HG02571 (cell line): ENCODE results near the gene MYO3B.
"Not testable (repeated sequence)": the region's sequence is repeated elsewhere in the genome, so short reads cannot be mapped to it uniquely, and the experiment has no call there.

Experiments used
- ATAC-seq: cut with Tn5 transposase; IDR thresholded peaks from one replicate; pipeline ENCODE4 v1.9.1; 2021; ENCODE audit warnings: mild to moderate bottlenecking, moderate library complexity; ENCODE audit not compliant: unreplicated experiment

Gene MYO3B

DNA sequence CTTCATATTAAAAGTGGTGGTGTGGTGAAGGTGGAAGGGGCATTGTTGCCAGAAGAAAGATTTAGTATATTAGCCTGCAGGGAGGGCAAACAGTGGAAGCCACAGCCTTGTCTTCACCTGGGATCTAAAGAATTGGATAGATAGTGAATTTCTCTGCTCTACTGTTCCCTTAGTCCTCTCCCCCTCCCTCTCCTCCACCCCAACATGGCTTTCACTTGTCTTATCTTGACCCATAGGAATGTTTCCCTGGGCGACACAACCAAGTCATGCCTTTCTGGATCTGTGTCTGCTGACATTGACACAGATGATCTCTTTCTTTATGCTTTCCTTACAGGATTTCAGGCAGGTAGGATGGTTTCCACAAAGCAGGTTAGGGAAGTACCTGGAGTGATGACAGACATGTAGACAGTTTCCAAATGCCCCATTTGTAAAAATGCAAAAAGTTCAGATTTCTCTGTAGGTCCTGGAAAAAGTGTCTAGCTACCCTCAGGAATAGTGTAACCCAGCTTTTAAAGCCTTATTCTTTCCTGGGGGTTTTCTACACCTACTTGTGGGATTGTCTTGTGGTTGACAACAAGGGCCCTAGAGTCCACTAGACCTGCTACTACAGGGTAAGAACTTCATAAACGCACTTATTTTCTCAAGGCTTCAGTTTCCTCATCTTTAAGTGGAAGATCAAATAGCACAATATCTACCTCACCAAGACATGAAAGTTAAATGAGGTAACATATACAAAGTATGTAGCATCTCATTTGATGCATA lies 353.0 kb downstream of the MYO3B start:
- no peak for ATAC-seq

DNA sequence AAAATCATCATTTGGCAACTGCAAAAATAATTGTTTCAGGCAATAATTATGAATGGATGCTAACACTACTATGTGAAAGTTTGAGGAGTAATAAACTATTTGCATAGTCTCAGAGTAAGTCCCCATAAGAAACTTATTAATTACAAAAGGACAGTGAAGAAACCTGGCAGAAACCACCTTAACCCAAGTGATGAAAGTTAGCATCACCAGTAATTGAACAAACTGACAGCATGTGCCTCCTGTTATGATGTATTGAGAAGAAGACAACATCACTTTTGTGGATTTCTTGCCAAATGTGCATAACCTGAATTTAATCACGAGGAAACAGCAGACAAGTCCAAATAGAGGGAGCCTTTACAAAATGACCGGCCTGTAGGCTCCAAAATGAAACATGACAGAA lies 353.9 kb downstream of the MYO3B start:
- ATAC-seq: no peak

DNA sequence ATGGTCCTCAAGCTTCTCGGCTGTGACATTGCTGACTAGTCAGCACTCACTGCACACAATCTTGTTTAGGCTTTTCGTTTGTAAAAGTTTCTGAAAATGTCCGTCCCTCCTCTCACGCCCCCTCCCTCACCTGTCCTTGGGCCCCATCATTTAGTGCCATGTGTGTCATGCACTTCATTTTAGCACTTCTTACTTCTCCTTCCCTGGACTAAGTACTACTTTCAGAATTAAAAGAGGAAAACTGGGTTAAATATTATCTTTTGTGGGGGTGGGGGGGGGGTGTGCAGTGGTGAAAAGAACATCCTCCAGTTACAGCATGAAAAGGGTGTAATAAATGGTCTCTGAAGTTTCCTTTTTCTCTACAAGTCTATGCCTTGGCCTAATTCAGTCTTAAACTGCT lies 355.2 kb downstream of the MYO3B start:
- peak; percentile 67 for ATAC-seq

DNA sequence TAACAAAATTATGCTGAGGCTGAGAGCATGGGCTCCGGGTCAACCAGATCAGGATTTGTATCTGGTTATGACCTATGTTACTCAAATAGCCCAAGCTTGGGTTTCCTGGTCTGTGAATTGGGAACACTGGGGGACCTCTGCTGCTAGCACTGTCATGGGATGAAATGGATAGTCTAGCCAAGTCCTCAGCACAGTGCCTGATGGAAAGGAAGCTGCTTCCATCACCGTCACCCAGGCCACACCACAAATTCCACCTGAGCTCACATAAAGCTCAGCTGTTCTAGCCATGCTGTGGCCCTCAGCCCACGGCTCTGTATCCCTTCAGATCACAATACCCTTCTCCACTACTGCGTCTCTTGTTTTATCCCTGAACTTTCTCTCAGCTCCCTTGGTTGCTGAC lies 357.6 kb downstream of the MYO3B start:
- ATAC-seq: no peak

- ATAC-seq: no peak
Measured at GRCh38 chr2:170544817-170545216, 366.9 kb downstream of the MYO3B start.

DNA sequence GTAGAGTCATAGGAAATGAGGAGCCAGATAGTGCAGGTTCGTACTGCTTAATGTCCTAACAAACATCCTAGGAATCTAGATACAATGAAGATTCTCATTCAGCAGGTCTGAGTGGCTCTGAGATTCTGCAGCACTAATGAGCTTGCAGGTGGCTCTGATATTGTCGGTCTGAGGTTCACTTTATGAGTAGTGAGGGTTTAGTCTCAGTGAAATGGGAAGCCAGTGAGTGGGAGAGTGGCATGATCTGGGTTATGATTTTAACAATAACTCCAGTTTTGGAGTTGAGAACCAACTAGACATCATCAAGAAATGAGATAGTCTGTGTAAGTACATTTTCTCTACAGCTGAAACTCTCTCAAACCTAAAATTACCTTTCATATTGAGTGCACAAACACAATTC lies 370.4 kb downstream of the MYO3B start:
- no peak for ATAC-seq

DNA sequence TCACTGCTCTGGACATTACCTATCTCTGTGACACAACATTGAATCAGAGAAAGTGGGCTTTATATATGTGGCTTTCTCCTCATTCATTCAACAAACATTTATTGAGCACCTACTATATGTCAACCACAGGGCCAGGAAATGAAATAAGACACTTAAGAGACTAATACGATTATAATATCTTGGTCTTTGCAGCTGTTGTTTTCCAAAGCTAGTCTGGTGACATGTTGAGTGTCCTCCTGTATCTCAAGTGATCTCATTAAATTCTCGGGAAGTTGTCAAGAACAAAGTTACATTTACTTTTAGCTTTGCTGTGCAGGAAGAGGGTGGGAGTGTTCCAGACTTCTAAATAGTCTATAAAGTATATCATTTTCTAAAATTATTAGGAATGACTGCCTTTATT lies 372.6 kb downstream of the MYO3B start:
- ATAC-seq: no peak

GRCh38 chr2:170551899-170552298 lies 374.0 kb downstream of the MYO3B start:
- not testable (repeated sequence) for ATAC-seq

DNA sequence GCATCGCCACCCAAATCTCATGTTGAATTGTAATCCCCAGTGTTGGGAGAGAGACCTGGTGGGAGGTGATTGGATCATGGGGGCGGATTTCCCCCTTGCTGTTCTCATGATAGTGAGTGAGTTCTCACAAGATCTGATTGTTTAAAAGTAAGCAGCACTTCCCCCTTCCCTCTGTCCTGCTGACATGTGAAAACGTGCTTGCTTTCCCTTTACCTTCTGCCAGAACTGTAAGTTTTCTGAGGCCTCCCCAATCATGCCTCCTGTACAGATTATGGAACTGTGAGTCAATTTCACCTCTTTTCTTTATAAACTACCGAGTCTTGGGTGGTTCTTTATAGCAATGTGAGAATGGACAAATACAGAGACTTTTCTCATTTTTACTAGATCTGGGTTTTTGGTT lies 375.8 kb downstream of the MYO3B start:
- no peak for ATAC-seq

DNA sequence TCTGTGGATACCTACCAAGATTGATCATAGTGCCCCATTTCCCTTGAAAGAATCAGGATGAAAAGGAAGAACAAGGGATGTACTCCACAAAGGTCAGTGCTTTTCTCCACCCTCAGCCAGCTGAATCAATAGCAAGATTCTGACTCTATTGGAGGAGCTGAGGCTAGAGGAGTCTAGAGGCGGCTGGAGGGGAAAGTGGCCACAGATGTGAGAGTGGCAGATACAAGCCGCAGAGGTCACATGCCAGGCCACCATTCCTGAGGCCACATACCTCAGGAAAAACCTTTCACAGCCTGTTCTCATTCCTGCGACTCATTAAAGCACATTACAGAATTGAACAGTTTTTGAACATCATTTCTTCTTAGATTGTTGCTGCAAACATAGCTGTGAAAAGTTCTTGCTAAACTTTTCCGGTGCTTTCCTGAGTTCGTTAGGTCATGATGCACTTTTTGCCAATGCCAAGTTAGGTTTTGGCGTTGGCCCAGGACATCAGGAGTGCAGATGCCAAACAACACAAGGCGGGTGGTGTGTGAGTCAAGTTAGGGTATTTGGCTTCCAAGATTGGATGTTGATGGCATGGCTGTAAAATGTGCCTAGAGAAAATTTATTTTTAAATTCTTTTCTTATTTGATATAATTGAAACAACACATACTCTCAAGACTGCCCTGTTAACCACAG lies 376.5 kb downstream of the MYO3B start:
- ATAC-seq: no peak

- ATAC-seq: no peak
Measured at GRCh38 chr2:170562928-170563327, 385.0 kb downstream of the MYO3B start.

DNA sequence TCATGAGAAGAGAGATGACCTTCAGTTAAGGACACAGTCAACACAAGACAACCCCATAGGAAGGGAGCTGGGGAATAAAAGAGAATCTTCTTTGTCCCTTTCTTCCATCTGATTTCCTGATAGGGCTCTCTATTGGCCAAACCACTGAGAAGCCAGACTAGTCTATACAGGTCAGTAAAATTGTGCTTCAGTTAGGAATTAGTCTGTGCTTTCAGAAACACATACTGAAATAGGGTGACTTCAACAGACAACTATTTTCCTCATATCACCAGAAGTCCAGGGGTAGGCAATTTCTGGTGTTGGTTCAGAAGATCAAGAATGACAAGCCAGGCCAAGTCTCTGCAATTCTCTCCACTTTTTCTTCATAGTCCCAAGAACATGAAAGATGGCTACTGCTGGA lies 385.5 kb downstream of the MYO3B start:
- ATAC-seq: no peak

GRCh38 chr2:170566138-170566537 lies 388.2 kb downstream of the MYO3B start:
- no peak for ATAC-seq

DNA sequence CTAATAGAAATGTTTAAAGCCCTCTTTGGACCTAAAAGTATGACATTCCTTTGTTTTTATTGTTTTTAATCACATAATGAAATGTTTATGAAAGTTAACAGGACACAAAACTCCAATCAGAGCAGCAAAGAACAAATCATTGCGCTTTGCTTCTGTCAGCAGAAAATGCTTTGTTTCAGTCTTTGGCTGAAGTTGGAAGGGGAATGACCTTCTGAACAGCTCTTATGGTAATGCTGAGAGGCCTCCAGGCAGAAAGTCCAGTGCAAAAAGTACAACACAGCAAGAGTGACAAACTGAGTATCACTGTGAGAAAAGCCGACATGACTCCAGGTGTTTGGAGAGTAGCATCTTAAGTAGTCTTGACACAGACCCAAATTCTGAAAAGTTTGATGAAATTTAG lies 389.5 kb downstream of the MYO3B start:
- ATAC-seq: no peak

DNA sequence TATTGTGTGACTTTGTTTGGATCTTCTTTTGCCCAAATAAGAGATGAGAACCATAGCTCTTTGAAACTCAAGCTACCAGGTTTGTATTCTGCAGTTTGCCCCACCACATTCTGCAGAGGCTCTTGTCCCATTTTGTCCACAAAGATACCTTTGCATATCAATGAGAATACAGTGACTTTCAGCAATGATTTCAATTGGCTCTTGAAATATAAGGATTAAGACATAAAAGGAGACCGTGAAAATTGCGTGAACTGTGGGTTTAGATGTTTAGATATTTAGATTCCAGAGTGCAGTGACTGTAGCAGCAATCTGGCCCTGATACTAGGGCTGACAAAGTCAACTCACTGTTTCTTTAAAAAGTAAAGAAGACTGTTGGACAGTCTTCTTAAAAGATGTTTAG lies 390.6 kb downstream of the MYO3B start:
- ATAC-seq: no peak

- ATAC-seq: no peak
Measured at GRCh38 chr2:170571612-170572011, 393.7 kb downstream of the MYO3B start.

DNA sequence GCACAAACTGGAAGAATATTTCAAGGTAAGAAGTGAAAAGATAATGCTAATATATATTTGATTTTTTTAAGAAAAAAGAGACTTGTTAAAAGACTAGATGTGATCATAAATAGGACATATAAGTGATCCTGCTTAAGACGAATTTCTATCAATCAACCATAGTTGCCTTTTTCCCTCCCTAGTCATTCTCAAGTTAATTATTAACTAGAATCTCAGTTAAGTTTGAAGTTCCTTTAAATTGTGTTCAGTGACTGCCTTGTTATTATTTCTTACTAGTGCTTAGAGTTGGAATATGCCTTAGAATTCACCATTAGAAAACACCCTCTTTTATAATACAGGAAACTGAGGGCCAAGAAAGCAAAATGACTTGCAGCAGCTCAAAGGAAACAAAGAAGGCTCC lies 395.7 kb downstream of the MYO3B start:
- no peak for ATAC-seq

DNA sequence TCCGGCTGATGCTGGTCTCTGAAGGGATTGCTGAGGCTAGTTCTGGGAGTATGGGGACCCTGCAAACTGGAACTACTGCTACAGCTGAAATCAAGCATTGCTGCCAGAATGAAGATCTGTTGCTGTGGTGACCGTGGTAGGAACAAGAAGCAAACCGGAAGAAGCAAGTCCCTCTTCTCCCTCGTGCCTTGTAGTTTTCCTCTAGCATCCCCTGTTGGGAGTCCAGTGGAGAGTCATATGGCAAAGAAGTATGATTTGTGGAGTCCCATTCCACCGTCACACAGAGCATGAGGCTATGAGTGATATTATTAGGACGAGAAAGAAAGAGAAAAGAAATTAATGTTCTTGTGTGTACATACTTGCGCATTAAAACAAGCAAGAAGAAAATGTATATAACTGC lies 398.3 kb downstream of the MYO3B start:
- no peak for ATAC-seq

DNA sequence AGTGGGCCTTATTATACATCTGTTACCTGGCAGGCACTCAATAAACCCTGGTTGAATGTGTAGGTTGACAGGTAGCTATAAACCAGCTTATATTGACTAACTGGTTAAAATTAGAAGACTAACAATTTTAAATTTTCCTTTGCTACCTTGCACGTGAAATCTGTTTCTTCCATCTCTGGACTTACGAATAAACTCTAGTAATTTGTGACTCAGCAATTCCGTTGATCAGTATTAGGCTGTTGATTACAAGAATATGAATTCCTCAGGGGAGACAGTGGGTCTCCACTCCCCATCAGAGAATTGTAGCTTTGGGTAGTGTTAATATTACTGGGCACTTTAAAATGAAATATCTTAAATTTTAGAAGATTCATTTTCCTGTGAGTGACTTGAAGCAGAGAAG lies 399.4 kb downstream of the MYO3B start:
- no peak for ATAC-seq

GRCh38 chr2:170578606-170579005 lies 400.7 kb downstream of the MYO3B start:
- ATAC-seq: no peak

DNA sequence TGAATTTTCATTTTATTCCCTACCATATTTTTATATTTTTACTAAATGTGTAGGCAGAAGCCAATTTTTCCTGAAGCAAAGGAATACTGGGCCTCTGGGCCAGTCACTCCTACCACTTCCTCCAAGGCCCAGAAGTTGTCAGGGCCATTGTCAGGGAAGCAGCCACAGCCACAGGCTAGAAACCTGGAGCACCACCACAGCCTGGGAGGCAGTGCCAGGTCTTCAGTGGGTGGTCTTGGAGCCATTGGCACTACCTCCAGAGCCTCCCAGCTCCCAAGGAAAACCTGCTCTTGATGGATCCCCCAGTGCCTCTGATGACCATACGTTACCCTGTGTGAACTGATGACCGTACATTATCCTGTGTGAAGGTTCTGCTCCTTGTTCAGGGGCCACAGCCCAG lies 401.6 kb downstream of the MYO3B start:
- ATAC-seq: no peak

DNA sequence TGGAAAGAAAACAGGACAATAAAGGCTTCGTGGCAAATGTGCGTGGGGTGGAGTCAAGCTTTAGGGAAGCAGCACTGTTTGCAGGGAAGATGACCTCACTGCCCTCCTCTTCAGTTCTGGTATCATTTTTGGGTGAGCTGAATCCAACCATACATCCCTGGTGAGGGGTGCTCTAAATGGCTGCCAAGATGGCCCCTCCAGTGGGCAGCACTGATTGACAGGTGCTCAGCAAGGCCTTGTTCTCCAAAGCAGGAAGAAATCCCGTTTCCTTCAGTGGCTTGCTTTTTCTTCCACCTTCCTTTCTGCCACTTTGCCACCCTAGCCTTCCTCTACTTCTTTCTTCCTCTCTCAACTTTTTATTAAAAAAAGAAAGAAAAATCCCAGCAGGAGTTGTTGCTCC lies 404.4 kb downstream of the MYO3B start:
- ATAC-seq: no peak
